Measurements from ENCODE around the gene SYNCRIP. TPM values are rescaled to one million over a fixed set of nuclear protein-coding genes. Genes with fewer than 3 reads are reported as not detected.

Gene SYNCRIP
- total and polyA plus RNA-seq, 2 of the 4 experiments (the other 2 are of a cell fraction), result 50.1 to 59.3 TPM

DNA sequence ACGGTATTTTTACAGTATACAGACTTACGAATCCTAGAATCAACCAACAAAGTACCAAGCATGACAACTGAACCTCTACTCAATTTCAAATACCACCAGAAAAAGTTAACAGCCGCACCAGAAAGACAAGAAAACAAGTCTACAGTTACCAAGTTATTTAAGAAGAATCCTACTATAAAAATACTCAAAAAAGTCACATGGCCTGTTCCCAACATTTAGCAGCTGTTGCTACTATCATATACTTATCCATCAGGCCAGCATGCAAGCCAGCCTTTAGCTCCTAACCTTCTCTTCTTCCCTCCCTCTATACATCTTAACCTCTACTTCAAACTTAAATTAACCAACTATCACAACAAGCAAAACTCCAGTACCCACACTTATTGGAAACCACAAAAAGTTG lies 1.9 kb downstream of the SYNCRIP start:
- Histone ChIP-seq H4K20me1 (ENCODE audit: insufficient read depth, low read length) (peaks cover 65% of the 10 kb centered on the region), H3K23ac (ENCODE audit: low read depth, low read length) (peak overlapping the region; percentile 23; the same call in 1 of the 2 replicates), H3K27me3 (ENCODE audit: control insufficient read depth, insufficient read depth, low read length) (no peaks in the 10 kb centered on the region), H2BK5ac (ENCODE audit: low read depth, low read length, poor library complexity, severe bottlenecking) (no peak overlapping the region), H3K9me3 (ENCODE audit: control insufficient read depth, insufficient read depth, low read length) (no peaks in the 10 kb centered on the region), H4K8ac (ENCODE audit: low read depth in 2 of 2, low read length in 2 of 2) (no peak overlapping the region), H3K4me1 (ENCODE audit: control insufficient read depth, insufficient read depth, low read length) (peaks cover 7% of the 10 kb centered on the region), H3K27ac (ENCODE audit: insufficient read depth, low read length) (no peak overlapping the region), H2BK15ac (ENCODE audit: low read depth, low read length) (no peak overlapping the region), H3K14ac (replicated peaks; ENCODE audit: low read depth, low read length) (no peak overlapping the region), H3K18ac (ENCODE audit: low read depth, low read length) (no peak overlapping the region), H2BK120ac (ENCODE audit: low read depth, low read length) (no peak overlapping the region), H3K79me1 (ENCODE audit: low read depth in 1 of 2, low read length in 2 of 2) (peaks cover 6 to 24% of the 10 kb centered on the region in 2 experiments), H2AK5ac (ENCODE audit: low read depth, low read length) (no peak overlapping the region), H3K4me3 (ENCODE audit: insufficient read depth, low read depth, low read length) (peak overlapping the region; percentile 95), H3K36me3 (ENCODE audit: control insufficient read depth, insufficient read depth, low read length) (peaks cover 16% of the 10 kb centered on the region), H3K4ac (ENCODE audit: low read depth, low read length) (no peak overlapping the region), H2BK20ac (ENCODE audit: low read depth, low read length) (no peak overlapping the region), H3K9ac (ENCODE audit: low read depth, low read length) (peak overlapping the region; percentile 98; the same call in 1 of the 2 replicates), H2AK9ac (replicated peaks; ENCODE audit: low read depth, low read length, poor library complexity) (no peak overlapping the region), H4K5ac (ENCODE audit: low read depth, low read length) (no peak overlapping the region), H3K56ac (ENCODE audit: extremely low read depth, insufficient read depth, low read length) (no peak overlapping the region), H3K4me2 (ENCODE audit: low read depth, low read length) (peak overlapping the region; percentile 90), H3K9me1 (ENCODE audit: insufficient read depth, low read length) (peaks cover 4% of the 10 kb centered on the region; the same call in 1 of the 2 replicates), H2AFZ (replicated peaks; ENCODE audit: low read length, poor library complexity) (no peak overlapping the region), H4K91ac (ENCODE audit: insufficient read depth, low read depth, low read length) (no peak overlapping the region)
- intact Hi-C loops (cut with micrococcal nuclease) (loop anchor here (5.0 kb wide), 1 partner anchor 189 kb away; the partner anchor contains the start of gene NT5E), in situ Hi-C loops (cut with MboI; ENCODE audit: low sequenced_read_pairs) (loop anchor here (5.0 kb wide), 1 partner anchor 36 kb away; no protein-coding TSS in a partner anchor), dilution Hi-C loops (cut with HindIII; ENCODE audit: low sequenced_read_pairs, unreplicated experiment) (no loop called here)
- POLR2A ChIA-PET (ENCODE audit: unreplicated experiment), result interaction anchor here (0.9 to 1.5 kb wide), 2 partner anchors 36 to 38 kb away, joined by 4 to 5 read pairs; no protein-coding TSS in a partner anchor
- 0% methylated on average over 1 of the region's 3 CpGs; no CpG with 5 or more reads in 1 of the 2 experiments for WGBS, 2 experiments (ENCODE audit: extremely low coverage in 2 of 2, insufficient read length in 1 of 2)
- ATAC-seq (ENCODE audit: low read depth), result no peak
- peak; percentile 24 for DNase-seq
- TF ChIP-seq MXI1 (IDR thresholded peaks at IDR 0.05; ENCODE audit: borderline replicate concordance, low read depth, low read length) (no peak), POLR2A (IDR thresholded peaks at IDR 0.05; ENCODE audit: low read depth, low read length) (no peak), RCOR1 (IDR thresholded peaks at IDR 0.05; ENCODE audit: insufficient replicate concordance, low read length) (no peak), SMC3 (IDR thresholded peaks at IDR 0.05; ENCODE audit: low read depth, low read length) (no peak), MAFK (IDR thresholded peaks at IDR 0.05; ENCODE audit: low read depth, low read length) (no peak), CTCF (conservative IDR thresholded peaks at IDR 0.05; ENCODE audit: low read depth, low read length) (no peak), MAZ (IDR thresholded peaks at IDR 0.05; ENCODE audit: borderline replicate concordance, low read depth, low read length) (no peak), NFE2L2 (IDR thresholded peaks at IDR 0.05; ENCODE audit: low read depth, low read length) (no peak), RFX5 (IDR thresholded peaks at IDR 0.05; ENCODE audit: low read depth, low read length) (no peak), BHLHE40 (IDR thresholded peaks at IDR 0.05; ENCODE audit: low read depth, low read length) (no peak), CHD1 (IDR thresholded peaks at IDR 0.05; ENCODE audit: low read depth, low read length) (no peak)
- TF ChIP-seq, protein P1, sequence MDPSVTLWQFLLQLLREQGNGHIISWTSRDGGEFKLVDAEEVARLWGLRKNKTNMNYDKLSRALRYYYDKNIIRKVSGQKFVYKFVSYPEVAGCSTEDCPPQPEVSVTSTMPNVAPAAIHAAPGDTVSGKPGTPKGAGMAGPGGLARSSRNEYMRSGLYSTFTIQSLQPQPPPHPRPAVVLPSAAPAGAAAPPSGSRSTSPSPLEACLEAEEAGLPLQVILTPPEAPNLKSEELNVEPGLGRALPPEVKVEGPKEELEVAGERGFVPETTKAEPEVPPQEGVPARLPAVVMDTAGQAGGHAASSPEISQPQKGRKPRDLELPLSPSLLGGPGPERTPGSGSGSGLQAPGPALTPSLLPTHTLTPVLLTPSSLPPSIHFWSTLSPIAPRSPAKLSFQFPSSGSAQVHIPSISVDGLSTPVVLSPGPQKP (IDR thresholded peaks at IDR 0.05; ENCODE audit: borderline replicate concordance, low read depth, low read length), result no peak
- CTCF ChIA-PET, result no interaction called here
- BruUV-seq (replicated peaks), result no TSS peak

Measured in IMR-90 (cell line).